NCI-H510A (cell line): ENCODE measurements around the gene GABBR2.
"Not testable (repeated sequence)": the region's sequence is repeated elsewhere in the genome, so short reads cannot be mapped to it uniquely, and the experiment has no call there.

Experiments
- DNase-seq: peaks from one replicate; lab custom pipeline; 2025; lab: John Stamatoyannopoulos, UW

Gene GABBR2

GRCh38 chr9:98290411-98290810 lies 418.3 kb downstream of the GABBR2 start:
- DNase-seq, result no peak

GRCh38 chr9:98289614-98290201 lies 419.0 kb downstream of the GABBR2 start:
- no peak for DNase-seq

- DNase-seq, result no peak
Observed at GRCh38 chr9:98288881-98289280, 419.9 kb downstream of the GABBR2 start.

- no peak for DNase-seq
Observed at GRCh38 chr9:98287384-98287783, 421.4 kb downstream of the GABBR2 start.

- DNase-seq, result no peak
Observed at GRCh38 chr9:98285446-98285845, 423.3 kb downstream of the GABBR2 start.

GRCh38 chr9:98284754-98285153 lies 424.0 kb downstream of the GABBR2 start:
- no peak for DNase-seq

GRCh38 chr9:98283143-98283542 lies 425.6 kb downstream of the GABBR2 start:
- not testable (repeated sequence) for DNase-seq

GRCh38 chr9:98281281-98281680 lies 427.5 kb downstream of the GABBR2 start:
- DNase-seq, result no peak

GRCh38 chr9:98280574-98280973 lies 428.2 kb downstream of the GABBR2 start:
- no peak for DNase-seq

- no peak for DNase-seq
Observed at GRCh38 chr9:98280162-98280561, 428.6 kb downstream of the GABBR2 start.

GRCh38 chr9:98276907-98277469 lies 431.7 kb downstream of the GABBR2 start:
- no peak for DNase-seq

- no peak for DNase-seq
Observed at GRCh38 chr9:98275159-98275558, 433.6 kb downstream of the GABBR2 start.

- DNase-seq, result no peak
Observed at GRCh38 chr9:98272083-98272482, 436.7 kb downstream of the GABBR2 start.

GRCh38 chr9:98271479-98271878 lies 437.3 kb downstream of the GABBR2 start:
- no peak for DNase-seq

- DNase-seq, result not testable (repeated sequence)
Observed at GRCh38 chr9:98270284-98270683, 438.5 kb downstream of the GABBR2 start.

GRCh38 chr9:98269652-98270051 lies 439.1 kb downstream of the GABBR2 start:
- DNase-seq, result not testable (repeated sequence)

GRCh38 chr9:98267556-98267955 lies 441.2 kb downstream of the GABBR2 start:
- DNase-seq, result not testable (repeated sequence)

- DNase-seq, result no peak
Observed at GRCh38 chr9:98264516-98264915, 444.2 kb downstream of the GABBR2 start.

GRCh38 chr9:98263482-98264357 lies 445.0 kb downstream of the GABBR2 start:
- no peak for DNase-seq

- DNase-seq, result no peak
Observed at GRCh38 chr9:98263080-98263479, 445.7 kb downstream of the GABBR2 start.

GRCh38 chr9:98262056-98262455 lies 446.7 kb downstream of the GABBR2 start:
- DNase-seq, result no peak

GRCh38 chr9:98260635-98261034 lies 448.1 kb downstream of the GABBR2 start:
- no peak for DNase-seq

- no peak for DNase-seq
Observed at GRCh38 chr9:98259791-98260190, 448.9 kb downstream of the GABBR2 start.
